Progenitor cell of endocrine pancreas (in vitro differentiated cells): ENCODE results near the gene IPO4. TPM values are rescaled to one million over a fixed set of nuclear protein-coding genes. Genes with fewer than 3 reads are reported as not detected.
"Not testable (repeated sequence)": the region's sequence is repeated elsewhere in the genome, so short reads cannot be mapped to it uniquely, and the experiment has no call there.

Source experiments
- DNase-seq: peaks from one replicate; pipeline ENCODE4 v3.0.0; 2021; ENCODE audit warnings: low spot score; ENCODE audit not compliant: unreplicated experiment
- H3K27ac Mint-ChIP-seq: 2 replicates; pipeline ENCODE4 v1.8.0; 2021; ENCODE audit warnings: mild to moderate bottlenecking, moderate library complexity, mixed read lengths
- H3K27me3 Mint-ChIP-seq: 2 replicates; pipeline ENCODE4 v1.8.0; 2021; ENCODE audit warnings: mixed read lengths
- H3K36me3 Mint-ChIP-seq: 2 replicates; pipeline ENCODE4 v1.8.0; 2022; ENCODE audit warnings: mixed read lengths; ENCODE audit not compliant: insufficient read depth
- H3K4me1 Mint-ChIP-seq: 2 replicates; pipeline ENCODE4 v1.8.0; 2021; ENCODE audit warnings: low read depth, mixed read lengths
- H3K4me3 Mint-ChIP-seq: 2 replicates; pipeline ENCODE4 v1.8.0; 2021; ENCODE audit warnings: low read depth, mild to moderate bottlenecking, moderate library complexity, mixed read lengths
- H3K9me3 Mint-ChIP-seq: 2 replicates; pipeline ENCODE4 v1.8.0; 2021; ENCODE audit warnings: low read depth, mixed read lengths
- total RNA-seq: library from RNA; stranded (reverse); gene quantifications from 2 replicates; pipeline ENCODE4 v1.2.1, GENCODE V29; 2021
- TF ChIP-seq, protein P1 (sequence below): fragments of 200-600 bp; sonication (generic); IDR thresholded peaks from one replicate; pipeline ENCODE4 v1.5.0; 2021; ENCODE audit warnings: antibody characterized with exemption, mild to moderate bottlenecking; ENCODE audit not compliant: unreplicated experiment

Gene IPO4
- total RNA-seq, 1 donor from 2014 or later = 54.9 TPM

DNA sequence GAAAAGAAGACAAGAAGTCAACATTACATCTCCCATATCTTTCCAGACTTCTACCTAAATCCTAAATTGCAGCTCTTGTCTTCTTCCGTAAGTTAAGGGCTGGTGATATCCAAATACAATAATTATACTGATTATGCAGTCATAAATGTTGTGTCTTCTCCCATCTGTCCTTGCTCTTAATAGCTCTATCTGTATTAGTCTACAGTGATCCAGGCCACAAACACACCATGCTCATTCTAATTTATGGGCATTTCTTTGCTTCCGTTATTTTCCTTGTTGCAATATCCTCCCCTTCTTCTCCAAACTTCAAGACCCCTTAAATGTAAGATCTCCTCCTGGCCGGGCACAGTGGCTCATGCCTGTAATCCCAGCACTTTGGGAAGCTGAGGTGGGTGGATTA is 30.9 kb upstream of the IPO4 start:
- H3K9me3 Mint-ChIP-seq = no peaks in the 10 kb centered on the region
- H3K36me3 Mint-ChIP-seq = no peaks in the 10 kb centered on the region
- no peak overlapping the region for H3K4me3 Mint-ChIP-seq
- H3K4me1 Mint-ChIP-seq = peaks cover 9% of the 10 kb centered on the region
- no peak overlapping the region for H3K27ac Mint-ChIP-seq
- H3K27me3 Mint-ChIP-seq = no peaks in the 10 kb centered on the region
- no peak for DNase-seq
- TF ChIP-seq, protein P1, sequence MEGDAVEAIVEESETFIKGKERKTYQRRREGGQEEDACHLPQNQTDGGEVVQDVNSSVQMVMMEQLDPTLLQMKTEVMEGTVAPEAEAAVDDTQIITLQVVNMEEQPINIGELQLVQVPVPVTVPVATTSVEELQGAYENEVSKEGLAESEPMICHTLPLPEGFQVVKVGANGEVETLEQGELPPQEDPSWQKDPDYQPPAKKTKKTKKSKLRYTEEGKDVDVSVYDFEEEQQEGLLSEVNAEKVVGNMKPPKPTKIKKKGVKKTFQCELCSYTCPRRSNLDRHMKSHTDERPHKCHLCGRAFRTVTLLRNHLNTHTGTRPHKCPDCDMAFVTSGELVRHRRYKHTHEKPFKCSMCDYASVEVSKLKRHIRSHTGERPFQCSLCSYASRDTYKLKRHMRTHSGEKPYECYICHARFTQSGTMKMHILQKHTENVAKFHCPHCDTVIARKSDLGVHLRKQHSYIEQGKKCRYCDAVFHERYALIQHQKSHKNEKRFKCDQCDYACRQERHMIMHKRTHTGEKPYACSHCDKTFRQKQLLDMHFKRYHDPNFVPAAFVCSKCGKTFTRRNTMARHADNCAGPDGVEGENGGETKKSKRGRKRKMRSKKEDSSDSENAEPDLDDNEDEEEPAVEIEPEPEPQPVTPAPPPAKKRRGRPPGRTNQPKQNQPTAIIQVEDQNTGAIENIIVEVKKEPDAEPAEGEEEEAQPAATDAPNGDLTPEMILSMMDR = no peak

DNA sequence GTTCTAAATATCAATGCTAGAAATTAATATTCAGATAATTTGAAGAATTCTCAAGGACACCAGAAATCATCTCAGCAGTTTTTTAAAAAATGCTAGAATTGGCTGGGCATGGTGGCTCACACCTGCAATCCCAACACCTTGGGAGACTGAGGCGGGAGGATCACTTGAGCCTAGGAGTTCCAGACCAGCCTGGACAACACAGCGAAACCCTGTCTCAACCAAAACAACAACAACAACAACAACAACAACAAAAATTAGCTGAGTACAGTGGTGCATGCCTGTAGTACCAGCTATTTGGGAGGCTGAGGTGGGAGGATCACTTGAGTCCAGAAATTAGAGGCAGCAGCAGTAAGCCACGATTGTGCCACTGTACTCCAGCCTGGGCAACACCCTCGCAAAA is 30.5 kb upstream of the IPO4 start:
- H3K36me3 Mint-ChIP-seq = no peaks in the 10 kb centered on the region
- peaks cover 13% of the 10 kb centered on the region for H3K4me1 Mint-ChIP-seq
- no peak for DNase-seq
- no peak overlapping the region for H3K27ac Mint-ChIP-seq
- no peaks in the 10 kb centered on the region for H3K9me3 Mint-ChIP-seq
- no peak overlapping the region for H3K4me3 Mint-ChIP-seq
- H3K27me3 Mint-ChIP-seq = no peaks in the 10 kb centered on the region
- TF ChIP-seq, protein P1 = no peak

DNA sequence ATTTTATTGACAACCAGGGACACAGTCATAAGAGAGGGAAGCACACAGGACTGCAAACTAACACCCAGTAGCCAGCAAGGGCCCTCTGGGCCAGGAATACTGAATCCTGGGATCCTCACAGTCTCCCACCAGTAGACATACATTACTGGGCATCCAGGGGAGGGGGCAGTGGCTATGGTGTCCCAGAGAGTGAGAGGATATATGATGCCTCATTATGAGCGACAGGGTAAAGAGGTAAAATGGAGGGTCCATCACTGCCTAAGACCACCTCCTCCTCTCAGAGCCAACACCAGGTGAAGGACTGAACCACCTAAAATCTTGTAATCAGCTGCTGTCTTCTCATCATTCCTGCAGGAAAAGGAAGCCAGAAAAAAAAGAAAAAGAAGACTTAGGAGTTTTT is 28.3 kb upstream of the IPO4 start:
- not testable (repeated sequence) for H3K36me3 Mint-ChIP-seq, H3K9me3 Mint-ChIP-seq, H3K4me3 Mint-ChIP-seq, H3K27me3 Mint-ChIP-seq, DNase-seq
- Mint-ChIP-seq H3K4me1 (peaks cover 22% of the 10 kb centered on the region), H3K27ac (peak overlapping the region; percentile 67)

DNA sequence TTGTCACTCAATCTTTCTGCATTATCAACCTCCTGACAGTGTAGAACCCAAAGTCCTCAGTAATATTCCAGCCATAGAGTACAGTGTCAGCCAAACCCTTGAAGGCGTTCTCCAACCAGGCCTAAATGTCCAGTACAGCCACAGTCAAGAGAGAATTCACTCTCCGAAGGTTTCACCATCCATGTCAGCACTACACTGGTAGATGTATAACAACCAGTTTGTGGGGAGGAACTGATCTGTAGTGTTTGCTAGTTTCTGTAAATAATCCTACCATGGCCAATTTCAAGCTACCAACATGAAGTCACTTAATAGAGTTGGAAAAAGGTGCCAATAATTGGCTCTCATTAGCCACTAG is 27.7 kb upstream of the IPO4 start:
- Mint-ChIP-seq H3K27ac (peak overlapping the region; percentile 95), H3K4me3 (peak overlapping the region; percentile 88), H3K27me3 (no peaks in the 10 kb centered on the region), H3K4me1 (peaks cover 22% of the 10 kb centered on the region), H3K36me3 (peaks cover 4% of the 10 kb centered on the region), H3K9me3 (no peaks in the 10 kb centered on the region)
- TF ChIP-seq, protein P1 = no peak
- DNase-seq = no peak

DNA sequence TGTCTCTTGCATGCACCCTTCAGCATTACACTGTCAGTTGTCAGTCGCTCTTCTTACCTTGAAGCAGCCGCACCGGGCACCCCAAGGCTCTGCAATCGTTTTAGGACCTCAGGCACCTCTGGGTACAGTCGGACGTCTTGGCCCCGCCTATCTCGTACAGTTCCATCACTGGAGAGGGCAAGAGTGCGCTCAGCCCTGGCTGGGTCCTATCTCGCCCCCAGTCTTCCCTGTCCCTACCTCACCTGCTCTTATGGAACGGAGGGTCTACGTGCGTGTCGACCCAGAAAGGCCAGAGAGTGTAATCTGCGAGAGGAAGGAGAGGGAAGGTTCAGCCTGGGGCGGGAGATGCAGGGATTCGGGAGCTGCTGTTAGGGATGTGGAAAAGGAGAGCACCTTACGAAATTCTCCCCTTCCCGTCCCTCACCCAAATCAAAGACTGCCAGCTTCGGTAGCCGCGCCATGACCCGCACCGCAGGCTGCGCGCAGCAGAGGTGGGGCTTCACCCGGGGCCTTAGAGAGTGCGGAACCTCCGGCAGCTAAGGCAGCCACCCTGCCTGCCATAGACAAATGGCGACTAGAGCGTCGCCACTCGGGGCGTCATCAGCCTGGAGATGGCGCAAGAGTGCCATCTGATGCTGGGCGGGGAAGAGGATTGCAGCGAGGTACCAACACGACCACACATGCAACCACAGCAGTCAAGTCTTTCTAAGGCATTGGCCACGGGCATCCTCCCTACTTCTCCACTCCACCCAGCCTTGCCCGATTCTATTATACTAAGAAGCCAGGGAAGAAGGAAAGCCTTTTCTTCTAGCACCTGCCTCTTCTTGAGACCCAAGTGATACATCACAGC is 27.1 kb upstream of the IPO4 start, which contains the start of gene MDP1:
Gene MDP1 (minus strand): TSS at position 572 of the 850 bp plus-strand sequence. CDS start 111 bp downstream, at position 461.
- Mint-ChIP-seq H3K36me3 (peaks cover 4% of the 10 kb centered on the region), H3K27ac (peak within 1 kb of the TSS; percentile 95), H3K4me3 (peak within 1 kb of the TSS; percentile 88), H3K9me3 (no peaks in the 10 kb centered on the region), H3K4me1 (peaks cover 22% of the 10 kb centered on the region), H3K27me3 (no peaks in the 10 kb centered on the region)
- DNase-seq = peak; percentile 54
- TF ChIP-seq, protein P1 = peak; percentile 64
